UCSD-AML1 (cell line): ENCODE data around the gene GNB1.
A peak's percentile ranks its signal among the peaks of the same experiment; 100 is the strongest.
"Not testable (repeated sequence)": the region's sequence is repeated elsewhere in the genome, so short reads cannot be mapped to it uniquely, and the experiment has no call there.

Experiments
- DNase-seq: peaks from one replicate; lab custom pipeline; 2025; ENCODE audit not compliant: unreplicated experiment; lab: John Stamatoyannopoulos, UW

The GNB1 gene

GRCh38 chr1:1892079-1892762, 1.3 kb upstream of the GNB1 start:
- no peak for DNase-seq

GRCh38 chr1:1891349-1892078, 627 bp upstream of the GNB1 start:
- DNase-seq = peak; percentile 83

GRCh38 chr1:1889847-1890505, 911 bp downstream of the GNB1 start:
- DNase-seq = peak; percentile 65

GRCh38 chr1:1889090-1889750, 1.7 kb downstream of the GNB1 start:
- DNase-seq = no peak

- DNase-seq = not testable (repeated sequence)
Observed at GRCh38 chr1:1883890-1884289, 7.0 kb downstream of the GNB1 start.

GRCh38 chr1:1883092-1883873, 7.6 kb downstream of the GNB1 start:
- DNase-seq = no peak

GRCh38 chr1:1881727-1882126, 9.2 kb downstream of the GNB1 start:
- no peak for DNase-seq

GRCh38 chr1:1880617-1881312, 10.1 kb downstream of the GNB1 start:
- no peak for DNase-seq

- DNase-seq = no peak
Observed at GRCh38 chr1:1879942-1880341, 10.9 kb downstream of the GNB1 start.

GRCh38 chr1:1877865-1878436, 12.9 kb downstream of the GNB1 start:
- DNase-seq = no peak

- no peak for DNase-seq
Observed at GRCh38 chr1:1876335-1876930, 14.5 kb downstream of the GNB1 start.

- no peak for DNase-seq
Observed at GRCh38 chr1:1875932-1876331, 15.0 kb downstream of the GNB1 start.

GRCh38 chr1:1874901-1875300, 16.0 kb downstream of the GNB1 start:
- DNase-seq = no peak

GRCh38 chr1:1873186-1873585, 17.7 kb downstream of the GNB1 start:
- DNase-seq = no peak

- no peak for DNase-seq
Observed at GRCh38 chr1:1872329-1872994, 18.4 kb downstream of the GNB1 start.

GRCh38 chr1:1869469-1869868, 21.4 kb downstream of the GNB1 start:
- DNase-seq = no peak

GRCh38 chr1:1867164-1867563, 23.7 kb downstream of the GNB1 start:
- DNase-seq = no peak

GRCh38 chr1:1862905-1863547, 27.9 kb downstream of the GNB1 start:
- no peak for DNase-seq
